ENCODE measurements around the gene WIZ.

The WIZ gene

DNA sequence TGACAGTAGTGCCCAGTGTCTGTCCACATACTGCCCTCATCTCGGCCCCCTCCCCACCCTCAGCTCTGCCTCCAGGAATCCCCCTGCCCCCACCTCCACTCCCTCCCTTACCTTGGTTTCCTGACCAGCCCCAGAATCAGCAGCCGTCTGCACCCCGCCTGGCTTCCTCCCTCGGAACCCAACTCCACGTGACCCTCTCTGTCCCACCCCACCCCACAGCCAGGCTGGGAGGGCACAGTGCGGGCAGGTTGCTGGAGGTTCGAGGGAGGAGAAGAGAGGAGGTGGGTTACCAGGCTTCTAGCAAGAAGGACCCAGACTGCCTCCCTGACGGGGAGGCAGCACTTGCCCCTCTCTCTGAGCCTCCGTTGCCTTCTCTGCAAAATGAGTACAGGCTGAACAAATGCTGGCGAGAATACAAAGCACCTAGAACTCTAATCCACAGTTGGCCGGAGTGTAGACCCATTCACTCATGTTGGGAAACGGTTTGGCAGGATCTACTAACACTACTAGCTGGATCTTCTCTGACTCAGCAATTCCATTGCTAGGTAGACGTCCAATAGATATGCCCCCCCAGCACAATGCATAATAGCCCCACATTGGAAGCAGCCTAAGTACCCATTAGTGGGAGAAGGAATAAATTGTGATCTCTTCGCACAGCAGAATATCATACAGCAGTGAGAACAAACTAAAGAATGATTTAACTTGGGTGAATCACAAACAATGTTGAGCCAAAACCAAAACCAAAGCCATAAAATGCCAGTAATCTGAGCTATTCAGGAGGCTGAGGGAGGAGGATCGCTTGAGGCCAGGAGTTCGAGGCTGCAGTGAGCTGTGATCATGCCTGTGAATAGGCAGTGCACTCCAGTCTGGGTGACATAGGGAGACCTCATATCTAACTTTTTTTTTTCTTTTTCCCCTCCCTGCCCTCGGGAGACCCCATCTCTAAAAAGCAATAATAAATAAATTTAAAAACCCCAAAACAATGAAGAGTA is 14.9 kb upstream of the WIZ start, which contains the start of gene RASAL3:
TSS of gene RASAL3 (minus strand) at position 151 of the 992 bp plus-strand sequence. CDS start 186 bp downstream, outside the sequence.
- DNase-seq (ENCODE audit: low read depth): no peak

DNA sequence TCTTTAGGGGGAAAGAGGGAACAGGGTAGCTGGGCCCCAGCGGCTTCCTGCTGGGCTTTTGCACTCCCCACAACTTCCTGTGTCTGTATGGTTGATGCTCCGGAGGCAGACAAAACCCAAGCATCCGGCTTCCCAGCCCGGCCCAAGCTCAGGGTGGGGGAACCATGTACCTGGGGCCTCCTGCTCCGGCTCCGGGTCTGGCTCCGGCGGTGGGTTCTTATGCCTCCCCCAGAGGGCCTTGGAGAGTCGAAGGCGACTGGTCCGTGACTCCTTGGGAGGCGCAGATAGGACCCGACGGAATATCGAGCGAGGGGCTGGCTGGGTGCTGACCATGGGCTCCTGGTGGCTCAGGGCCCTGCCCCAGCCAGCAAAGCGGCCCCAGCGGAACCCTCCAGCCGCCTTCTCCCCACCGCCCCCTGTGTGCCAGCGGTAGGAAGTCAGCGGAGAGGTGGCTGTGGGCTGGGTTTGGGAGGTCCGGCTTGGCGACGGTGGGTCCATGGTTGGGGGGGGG is 14.2 kb upstream of the WIZ start:
- no peak for DNase-seq (ENCODE audit: low read depth)

DNA sequence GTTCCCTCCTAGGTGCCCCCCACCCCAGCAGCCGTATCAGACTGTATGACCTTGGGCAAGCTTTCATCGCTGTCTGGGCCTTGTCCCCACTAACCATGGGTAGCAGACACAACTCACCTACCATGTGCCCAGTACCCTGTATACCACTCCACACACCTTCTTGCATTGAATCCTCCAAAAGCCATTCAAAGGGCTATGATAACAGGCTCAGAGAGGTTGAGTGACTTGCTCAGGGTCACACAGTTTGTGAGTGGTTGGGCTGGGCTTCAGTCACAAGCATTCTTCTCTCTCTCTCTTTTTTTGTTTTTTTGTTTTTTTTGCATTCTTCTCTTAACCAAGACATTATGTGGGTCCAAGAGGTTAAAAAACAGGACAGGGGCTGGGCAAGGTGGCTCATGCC is 11.9 kb upstream of the WIZ start:
- DNase-seq (ENCODE audit: low read depth): no peak

DNA sequence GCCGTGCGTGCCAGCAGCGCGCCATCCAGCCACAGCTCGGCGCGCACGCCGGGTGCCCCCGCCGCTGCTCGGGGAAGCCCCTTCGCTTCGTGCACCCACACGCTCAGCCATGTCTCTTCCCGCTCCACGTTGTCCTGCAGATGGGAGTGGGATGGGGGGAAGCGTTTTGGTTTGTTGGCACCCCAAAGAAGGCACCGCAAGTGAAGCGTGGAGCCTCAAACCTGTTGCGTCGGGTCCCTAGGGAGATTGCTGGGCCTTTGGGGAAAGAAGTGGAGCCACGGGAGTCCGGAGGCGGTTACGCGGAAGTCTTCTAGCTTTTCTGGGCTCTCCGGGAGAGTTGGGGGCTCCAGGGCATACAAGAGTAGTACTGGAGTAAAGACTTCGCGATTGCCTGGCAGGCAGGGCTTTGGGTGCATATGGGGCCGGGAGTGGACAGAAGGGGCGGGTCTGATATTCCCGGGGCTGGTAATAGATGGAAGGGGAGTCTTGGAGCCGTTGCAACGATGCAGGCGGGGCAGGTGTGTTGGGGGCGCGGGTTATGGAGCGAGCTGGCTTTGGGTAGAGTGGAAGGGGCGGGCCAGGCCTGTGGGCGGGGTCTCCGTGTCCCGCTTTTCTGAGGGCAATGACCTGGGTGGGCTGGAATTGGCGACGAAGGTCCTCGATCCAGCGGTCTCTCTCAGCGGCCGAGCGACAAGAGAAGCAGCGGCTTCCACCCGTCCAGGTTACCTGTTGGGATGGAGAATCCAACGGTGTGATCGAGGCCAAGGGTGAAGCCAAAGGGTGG is 8.1 kb upstream of the WIZ start:
- DNase-seq (ENCODE audit: low read depth): no peak

DNA sequence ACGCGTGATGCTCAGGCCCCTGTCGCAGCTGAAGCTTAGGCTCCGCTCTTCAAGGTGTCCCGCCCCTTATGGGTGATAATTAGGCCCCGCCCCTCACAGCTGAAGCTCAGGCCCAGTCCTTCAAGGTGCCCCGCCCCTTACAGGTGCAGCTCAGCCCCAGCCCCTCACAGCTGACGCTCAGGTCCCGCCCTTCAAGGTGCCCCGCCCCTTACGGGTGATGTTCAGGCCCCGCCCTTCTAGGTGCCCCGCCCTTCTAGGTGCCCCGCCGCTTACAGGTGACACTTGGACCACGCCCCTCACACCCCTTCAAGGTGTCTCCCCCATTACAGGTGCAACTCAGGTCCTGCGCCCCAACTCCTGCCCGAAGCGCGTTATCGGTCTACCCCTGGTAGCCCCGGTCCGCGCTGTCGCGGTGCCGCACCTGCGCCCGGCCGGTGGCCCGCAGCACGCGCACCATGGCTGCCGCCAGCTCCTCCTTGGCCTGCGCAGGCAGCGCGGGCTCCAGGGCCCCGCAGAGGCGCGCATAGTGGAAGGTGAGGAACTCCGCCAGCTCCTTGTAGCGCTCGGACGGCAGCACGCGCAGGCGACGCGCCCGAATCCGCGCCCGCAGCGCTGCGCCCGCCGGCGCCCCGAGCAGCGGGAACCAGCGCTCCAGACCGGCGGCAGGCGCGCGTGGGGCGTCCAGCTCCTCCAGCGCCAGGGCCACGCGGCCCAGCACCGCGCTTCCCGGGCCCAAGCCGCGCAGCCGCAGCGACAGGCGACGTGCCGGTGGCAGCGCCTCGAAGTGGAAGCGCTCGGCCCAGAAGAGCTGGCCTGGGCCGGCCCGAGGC is 7.3 kb upstream of the WIZ start:
- no peak for DNase-seq (ENCODE audit: low read depth)

DNA sequence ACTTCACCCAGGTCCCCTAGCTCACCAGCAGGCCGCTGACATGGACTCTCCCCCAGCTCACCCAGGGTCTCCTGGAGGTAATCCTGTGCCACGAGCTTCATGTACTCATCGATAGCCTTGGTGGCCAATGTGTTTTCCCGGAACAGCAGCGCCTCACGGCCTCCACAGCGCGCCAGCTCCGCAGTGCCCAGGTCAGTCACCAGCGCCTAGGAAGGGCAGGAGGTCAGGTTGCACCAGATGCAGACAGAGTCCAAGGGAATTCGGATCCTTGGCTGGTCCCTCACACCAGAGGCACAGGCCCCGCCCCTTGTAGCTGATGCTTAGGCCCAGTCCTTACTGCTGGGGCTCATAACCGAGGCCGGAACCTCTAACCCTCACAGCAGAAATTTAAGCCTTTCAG is 6.7 kb upstream of the WIZ start:
- DNase-seq (ENCODE audit: low read depth): no peak

DNA sequence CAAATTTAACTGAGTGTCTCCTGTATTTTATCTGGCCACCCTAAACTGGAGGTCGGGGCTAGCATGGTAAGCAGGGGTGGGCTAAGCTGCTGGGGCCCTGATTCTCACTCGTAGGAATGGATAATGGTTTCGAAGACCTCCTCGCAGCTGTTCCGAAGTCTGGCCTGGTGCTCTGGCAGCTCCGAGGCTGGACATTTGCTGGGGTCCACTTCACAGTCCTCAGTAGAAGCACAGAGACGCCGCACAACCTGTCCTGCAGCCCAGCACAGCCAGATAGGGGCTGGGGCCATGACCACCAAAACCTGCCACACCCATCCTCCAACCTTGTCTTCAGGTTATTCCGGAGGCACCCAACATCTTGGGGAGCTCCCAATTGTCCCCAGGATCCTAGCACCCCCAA is 6.2 kb upstream of the WIZ start:
- DNase-seq (ENCODE audit: low read depth): no peak

DNA sequence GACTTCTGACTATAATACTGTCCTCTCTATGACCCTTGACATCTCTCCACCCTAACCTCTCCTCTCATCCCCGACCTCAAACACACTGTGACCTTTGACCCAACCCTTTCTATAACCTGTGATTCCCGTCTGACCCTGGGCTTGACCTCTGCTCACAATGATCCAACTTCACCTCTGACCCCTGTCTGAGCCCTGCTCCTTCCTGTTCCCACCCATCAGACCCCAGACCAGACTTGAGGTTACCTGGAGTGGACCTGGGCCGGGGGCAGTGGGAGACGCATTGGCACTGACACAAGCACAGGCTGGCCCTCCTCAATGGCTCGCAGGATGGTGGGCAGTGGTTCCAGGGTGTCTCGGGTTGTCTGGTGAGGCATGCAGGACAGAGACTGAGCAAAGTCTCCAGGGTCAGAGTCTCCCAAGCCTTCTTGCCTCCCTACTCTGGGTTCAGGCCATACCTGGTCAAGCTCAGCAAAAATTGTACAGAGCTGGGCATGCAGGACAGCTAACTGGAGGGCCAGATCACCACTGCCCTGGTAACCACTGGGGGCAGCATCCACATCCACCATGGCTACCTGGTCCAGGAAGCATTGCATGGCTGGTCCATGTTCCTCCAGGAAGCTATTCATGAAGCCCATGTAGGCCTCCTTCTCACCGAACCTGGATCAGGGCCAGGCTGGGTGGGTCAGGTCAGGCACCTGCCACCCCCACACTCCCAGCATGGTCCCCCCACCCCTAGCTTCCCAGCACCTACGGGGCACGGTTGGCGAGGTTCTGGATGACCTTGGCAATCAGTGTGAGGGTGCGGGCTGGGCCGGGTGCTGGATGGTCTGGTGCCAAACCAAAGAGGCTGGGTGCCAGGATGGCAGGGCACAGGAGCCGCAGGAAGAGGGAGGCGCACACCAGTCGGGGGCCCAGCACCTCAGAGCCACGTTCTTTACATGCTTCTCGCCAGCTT is 4.4 kb upstream of the WIZ start:
- no peak for DNase-seq (ENCODE audit: low read depth)

DNA sequence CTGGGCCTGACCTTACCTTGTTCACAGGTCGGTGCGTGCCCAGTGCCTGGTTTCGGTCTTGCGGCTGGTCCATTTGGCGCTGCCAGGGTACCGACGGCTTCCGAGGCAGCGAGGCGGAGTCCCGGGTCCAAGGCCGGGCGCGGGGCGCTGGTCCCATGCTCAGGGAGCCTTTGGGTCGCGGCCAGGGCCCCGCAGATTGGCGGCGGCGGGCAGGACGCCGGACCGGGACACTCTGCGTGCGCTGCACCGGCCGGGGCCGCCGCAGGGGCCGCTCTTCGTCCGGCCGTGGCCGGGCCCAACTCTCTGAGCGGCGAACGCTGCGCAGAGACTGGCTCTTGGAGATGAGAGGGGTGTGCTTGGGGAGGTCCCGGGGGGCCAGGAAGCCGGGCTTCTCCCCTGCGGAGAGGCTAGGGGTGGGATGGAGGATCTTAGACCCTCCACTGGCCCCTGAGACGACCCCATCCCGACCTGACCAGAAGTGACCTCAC is 3.4 kb upstream of the WIZ start:
- DNase-seq (ENCODE audit: low read depth): no peak

DNA sequence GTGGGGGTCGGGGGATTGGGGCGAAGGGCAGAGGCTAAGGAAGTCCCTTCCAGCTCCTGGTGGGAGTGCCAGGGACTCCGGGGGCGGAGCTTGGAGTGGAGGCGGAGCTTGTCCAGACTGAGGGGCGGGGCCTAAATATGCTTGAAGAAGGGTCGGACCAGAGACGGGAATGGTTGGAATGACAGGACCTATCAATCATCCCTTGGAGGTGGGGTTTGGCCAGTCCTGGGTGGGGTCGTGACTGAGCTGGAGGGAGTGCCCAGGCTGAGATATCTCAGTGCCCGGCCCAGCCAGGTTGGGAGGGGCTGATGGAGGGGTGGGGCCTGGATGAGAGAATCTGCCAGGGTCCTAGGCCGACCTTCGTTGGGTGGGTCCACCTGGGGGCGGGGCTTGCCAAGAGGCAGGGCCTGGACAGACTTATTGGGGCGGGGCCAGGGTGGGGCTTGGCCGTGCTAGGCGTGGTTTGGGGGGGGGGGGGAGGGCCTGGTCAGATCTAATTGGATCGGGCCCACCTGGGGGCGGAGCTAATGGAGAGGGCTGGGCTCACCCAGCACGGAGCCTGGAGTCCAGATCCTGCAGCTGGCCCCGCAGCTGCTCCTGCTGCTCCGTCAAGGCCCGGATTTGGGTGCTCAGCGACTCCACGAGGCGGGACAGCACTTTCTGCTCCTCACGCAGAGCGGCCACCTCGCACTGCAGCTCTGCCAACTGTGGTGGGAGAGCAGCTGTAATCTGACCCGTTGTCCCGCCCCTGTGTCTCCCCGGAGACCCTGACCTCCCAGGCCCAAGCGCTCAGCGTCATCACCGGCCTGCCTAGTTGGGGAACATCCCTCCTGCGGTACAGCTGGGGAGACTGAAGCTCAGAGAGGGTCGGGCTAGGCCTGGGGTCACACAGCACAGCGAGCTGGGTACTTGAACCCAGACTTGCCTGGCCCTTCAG is 2.6 kb upstream of the WIZ start:
- no peak for DNase-seq (ENCODE audit: low read depth)

DNA sequence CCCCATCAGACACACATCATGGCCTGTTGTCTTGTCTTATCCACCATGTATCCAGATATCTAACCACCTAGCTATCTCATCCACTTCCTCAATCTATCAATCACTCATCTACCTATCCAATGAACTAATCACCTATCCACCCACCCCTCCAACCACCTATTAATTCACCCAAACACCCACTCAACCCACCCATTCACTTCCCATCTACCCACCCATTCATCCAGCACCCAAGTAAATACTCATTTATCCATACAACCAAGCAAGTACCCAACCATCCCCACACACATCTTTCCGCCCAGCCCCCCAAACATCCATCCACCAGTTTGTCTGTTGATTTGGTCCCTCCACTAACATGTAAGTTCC is 753 bp upstream of the WIZ start:
- no peak for DNase-seq (ENCODE audit: low read depth)

DNA sequence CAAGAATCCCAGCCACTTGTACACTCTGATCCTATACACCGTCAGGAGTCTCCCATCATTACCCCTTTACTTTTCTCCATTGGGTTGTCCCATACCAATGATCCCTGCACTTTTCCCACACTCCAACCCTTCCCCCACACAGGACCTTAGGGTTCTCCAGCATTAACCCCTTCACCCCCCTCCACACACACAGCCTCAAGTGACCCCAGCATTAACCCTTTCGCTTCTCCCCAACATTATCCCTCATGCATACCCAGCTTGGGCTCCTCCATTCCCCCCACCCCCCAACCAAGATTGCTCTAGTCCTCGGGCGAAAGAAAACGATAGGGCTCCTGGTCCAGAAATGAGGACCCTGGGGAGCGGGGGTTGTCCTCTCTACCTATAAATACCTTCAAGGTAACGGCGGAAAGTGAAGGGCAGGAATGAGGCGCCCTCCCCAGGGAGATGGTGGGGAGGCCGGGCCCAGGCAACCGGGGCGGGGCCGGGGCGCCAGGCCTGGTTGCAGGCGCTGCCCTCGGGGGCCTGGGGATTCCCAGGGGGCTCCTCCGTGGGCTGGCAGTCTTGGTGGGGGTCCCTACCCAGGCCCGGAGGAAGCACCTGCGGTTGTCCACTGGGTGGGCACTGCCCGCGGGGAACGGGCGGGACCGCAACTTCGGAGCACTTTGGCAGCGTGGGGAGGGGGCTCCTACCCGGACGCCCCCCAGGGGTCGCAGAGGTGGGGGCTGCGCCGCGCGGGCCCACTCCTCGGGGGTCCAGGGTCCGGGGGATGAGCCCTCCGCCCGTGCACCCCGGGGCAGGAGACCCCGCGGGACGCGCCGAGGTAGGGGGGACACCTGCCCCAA is 757 bp downstream of the WIZ start:
- DNase-seq (ENCODE audit: low read depth): no peak

DNA sequence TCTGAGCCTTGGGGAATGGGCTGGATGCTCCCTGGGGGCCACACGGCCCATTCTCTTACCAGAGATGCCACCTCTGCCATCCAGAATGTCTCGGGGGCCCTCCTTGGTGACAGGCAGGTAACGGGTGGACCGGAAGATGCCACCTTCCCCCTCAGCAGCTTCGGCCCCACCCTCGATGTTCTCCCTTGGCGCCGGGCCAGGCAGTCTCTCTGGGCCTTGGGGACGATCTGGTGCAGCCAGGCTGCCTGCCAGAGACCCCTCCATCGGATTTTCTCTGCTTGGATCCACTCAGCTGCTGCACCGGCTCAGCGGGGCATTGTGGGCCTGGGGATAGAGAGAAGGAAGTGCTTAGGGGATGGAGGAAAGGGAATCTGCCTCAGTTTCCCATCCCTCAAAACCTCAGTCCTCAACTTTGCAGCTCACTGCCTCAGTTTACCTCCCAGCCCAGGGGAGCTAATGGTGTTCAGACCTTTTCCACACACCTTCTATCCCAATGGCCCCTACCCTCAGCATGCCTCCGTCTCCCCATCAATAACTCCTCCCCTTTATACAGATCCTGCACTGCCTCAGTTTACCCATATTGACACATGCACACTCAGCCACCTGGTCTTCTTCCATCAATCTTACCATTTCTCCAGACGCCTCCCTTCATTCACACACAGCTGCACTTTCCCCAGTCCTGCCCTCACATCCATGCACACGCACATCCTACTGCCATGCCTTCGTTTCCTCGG is 1.5 kb downstream of the WIZ start:
- no peak for DNase-seq (ENCODE audit: low read depth)

DNA sequence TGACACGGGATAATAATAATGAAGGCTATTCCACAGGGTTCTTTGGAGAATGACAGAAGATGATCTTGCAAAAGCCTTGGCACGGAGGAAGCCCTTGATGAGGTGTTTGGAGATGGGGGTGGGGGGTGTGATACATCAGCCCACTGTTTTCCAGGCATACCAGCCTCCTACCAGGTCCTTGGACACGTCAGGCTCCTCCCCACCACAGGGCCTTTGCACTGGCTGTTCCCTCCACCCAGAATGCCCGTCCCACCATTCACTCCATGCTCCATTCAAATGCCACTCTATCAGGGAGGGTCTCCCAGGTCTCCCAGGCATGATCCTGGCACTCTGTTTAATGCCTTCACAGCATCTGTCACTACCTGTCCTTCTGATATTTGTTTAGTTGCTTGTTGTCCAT is 2.7 kb downstream of the WIZ start:
- no peak for DNase-seq (ENCODE audit: low read depth)

DNA sequence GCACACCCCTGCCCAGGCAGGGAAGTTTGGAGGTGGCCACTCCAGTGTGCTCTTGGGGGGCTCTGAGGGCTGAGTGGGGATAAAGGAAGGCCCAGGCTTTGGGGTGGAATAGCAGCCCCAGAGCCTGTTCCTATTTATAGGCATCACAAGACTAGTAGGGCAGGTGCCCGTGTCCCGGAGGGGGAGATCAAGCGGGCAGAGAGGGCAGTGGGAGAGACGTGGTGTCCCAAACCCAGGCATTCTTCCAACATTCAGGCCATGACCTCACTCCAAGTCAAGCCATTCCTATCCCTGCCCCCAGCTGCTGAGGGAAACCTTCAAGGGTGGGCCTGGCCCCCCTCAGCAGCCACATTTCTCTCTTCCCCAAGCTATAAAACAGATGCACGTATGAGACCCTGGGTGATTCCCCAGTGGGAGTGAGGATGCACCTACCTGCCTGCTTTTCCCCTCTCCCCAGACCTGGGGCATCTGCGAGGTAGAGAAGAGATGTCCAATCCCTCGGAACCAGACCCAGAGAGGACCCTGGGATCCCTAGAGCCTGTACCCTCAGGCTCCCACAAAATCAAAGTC is 3.9 kb downstream of the WIZ start:
- no peak for DNase-seq (ENCODE audit: low read depth)

DNA sequence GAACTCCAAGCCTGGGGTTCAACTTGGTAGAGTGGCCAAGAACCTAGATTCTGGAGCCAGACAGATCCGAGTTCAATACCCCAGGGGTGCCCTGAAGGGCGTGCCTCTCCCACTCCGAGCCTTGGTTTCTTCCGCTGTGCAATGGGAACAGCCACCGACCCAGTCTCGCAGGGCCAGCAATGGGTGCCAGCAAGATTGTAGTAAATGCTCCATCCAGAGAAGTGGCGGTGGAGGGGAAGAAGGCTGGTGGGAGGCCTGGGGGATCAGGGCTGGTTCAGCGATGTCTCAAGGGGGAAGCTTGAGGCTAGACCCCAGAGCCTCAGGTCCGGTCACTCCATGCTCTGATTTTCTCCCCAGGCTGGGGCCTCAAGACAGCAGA is 4.5 kb downstream of the WIZ start:
- no peak for DNase-seq (ENCODE audit: low read depth)

DNA sequence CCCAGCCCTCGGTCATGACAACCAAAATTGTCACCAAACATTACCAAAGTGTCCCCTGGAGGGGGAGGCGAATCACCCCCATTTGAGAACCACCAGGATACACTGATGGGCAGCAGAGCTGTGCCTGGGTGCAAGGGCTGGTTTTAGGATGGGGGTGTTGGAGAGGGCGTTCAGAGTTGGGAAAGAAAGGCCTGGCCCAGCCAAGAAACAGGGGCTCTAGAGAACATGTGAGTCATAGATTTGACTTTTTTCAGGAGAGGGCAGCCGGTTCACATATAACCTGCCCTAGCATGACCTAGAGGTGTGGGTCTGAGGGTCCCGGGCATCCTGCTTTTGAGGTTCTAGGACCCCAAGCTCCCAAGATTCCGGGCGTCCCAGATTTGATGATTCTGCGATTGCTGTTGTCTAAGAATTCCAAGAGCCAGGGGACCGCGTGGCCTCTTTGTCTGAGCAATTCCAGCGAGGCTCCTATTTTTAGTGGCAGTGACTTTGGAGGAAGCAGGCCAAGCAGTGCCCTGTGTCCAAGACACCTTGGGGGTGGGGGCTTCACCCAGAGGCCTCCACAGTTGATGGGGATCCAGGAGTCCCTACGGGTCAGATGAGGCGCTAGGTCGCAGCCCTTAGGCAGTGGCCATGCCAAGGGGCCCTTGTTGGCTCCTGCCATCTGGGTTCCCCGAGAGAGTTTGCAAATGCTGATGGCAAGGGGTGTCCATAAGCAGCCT is 5.1 kb downstream of the WIZ start:
- no peak for DNase-seq (ENCODE audit: low read depth)
